GM12872 (cell line): ENCODE measurements around the gene SPIB.

ENCODE experiments used
- CTCF ChIP-seq: IDR thresholded peaks from 3 replicates; pipeline ENCODE4 v1.5.1; 2011; ENCODE audit warnings: low read depth, mild to moderate bottlenecking, low read length, moderate library complexity; ENCODE audit not compliant: insufficient read depth

Gene SPIB

DNA sequence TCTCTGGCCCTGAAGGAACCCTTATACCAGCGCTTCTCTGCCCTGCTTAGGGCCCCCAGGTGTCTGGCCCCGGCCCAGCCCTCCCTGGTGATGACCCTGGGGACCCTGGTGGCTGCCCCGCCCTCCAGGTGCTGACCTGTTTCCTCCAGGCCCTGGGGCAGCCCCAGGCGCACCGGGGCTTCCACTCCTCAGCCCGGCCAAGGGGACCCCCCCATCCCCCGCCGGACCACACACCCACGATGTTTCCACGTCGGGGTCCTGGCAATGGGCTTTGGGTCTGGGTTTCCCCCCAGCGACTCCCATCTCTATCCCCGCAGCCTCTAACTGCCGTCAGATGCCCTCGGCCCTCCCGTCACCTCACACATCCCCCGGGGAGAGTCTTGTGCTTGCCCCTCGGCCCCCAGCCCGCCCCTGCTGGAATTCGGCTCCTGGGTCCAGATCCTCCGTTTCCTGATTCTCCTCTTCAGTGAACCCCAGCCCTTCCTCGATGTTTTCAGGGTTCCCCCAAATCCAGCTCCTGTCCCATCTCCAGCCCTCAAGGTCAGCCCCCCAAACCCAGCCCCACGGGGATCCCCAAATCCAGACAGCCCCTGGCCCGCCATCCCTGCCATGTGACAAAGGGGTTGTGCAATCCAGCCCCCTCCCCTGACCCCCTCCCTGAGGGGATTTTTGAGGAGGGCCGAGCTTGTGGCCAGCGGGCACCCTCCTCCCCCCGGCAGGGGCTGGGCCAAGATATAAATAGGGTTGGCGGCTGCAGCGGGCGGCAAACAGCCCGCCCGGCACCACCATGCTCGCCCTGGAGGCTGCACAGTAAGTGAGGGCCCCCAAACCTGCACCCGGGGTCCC lies at the start of gene SPIB:
Gene SPIB (plus strand): TSS at position 763 of the 846 bp plus-strand sequence. CDS start 25 bp downstream, at position 788.
- no peak for TF ChIP-seq CTCF

GRCh38 chr19:50371914-50372475 lies 46.7 kb upstream of the SPIB start:
- TF ChIP-seq CTCF: no peak

DNA sequence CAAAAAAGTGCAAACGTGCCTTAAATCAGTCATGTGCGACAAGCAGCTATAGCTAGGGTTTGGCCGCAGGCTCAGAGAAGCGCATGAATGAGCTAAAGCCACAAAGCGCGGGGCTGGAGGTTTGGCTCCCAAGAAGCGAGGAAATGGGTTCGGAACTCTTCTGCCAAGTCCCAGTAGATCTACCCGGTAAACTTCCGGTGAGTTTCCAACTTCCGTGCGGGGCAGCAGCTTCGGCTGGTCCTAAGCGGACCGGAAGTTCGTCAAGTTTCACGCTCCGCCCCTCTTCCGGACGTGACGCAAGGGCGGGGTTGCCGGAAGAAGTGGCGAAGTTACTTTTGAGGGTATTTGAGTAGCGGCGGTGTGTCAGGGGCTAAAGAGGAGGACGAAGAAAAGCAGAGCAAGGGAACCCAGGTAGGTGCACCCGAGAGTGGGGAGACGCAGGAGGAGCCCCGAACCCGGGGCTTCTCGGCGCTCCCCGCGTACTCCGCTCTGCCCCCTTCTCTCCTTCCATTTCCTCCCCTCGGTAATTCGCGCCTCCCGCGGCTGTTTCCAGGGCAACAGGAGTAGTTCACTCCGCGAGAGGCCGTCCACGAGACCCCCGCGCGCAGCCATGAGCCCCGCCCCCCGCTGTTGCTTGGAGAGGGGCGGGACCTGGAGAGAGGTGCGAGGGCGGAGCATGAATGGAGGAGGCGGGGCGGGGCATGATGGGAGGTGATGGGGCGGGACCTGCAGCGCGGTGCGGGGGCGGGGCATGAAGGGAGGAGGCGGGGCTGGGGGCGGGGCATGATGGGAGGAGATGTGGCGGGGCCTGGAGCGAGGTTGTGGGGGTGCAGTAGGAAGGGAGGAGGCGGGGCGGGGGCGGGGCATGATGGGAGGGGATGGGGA lies 42.3 kb upstream of the SPIB start, which contains the start of gene NR1H2:
Gene NR1H2 (plus strand): TSS at position 292 of the 885 bp plus-strand sequence. CDS start 1,149 bp downstream, outside the sequence.
- TF ChIP-seq CTCF: no peak

GRCh38 chr19:50377051-50377461 lies 41.7 kb upstream of the SPIB start:
- no peak for TF ChIP-seq CTCF

DNA sequence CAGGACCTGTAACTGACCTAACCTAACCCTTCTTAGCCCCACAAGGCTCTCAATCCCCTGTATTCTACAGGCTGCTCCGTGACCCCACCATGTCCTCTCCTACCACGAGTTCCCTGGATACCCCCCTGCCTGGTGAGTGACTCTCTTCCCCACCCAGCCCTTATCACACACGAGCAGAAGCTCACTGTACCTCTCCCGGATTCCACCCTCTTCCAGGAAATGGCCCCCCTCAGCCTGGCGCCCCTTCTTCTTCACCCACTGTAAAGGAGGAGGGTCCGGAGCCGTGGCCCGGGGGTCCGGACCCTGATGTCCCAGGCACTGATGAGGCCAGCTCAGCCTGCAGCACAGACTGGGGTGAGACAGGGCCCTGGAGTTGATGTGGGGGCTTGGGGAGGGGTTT lies 41.2 kb upstream of the SPIB start:
- TF ChIP-seq CTCF: no peak

- TF ChIP-seq CTCF: no peak
These were observed 40.4 kb upstream of the SPIB start for GRCh38 chr19:50378169-50378862.
